Measurements from ENCODE around the gene KLHL5. TPM values are rescaled to one million over a fixed set of nuclear protein-coding genes. Genes with fewer than 3 reads are reported as not detected.

Gene KLHL5
- polyA plus RNA-seq, 3 donors: 16.7 to 32.2 (median 23.3) TPM

DNA sequence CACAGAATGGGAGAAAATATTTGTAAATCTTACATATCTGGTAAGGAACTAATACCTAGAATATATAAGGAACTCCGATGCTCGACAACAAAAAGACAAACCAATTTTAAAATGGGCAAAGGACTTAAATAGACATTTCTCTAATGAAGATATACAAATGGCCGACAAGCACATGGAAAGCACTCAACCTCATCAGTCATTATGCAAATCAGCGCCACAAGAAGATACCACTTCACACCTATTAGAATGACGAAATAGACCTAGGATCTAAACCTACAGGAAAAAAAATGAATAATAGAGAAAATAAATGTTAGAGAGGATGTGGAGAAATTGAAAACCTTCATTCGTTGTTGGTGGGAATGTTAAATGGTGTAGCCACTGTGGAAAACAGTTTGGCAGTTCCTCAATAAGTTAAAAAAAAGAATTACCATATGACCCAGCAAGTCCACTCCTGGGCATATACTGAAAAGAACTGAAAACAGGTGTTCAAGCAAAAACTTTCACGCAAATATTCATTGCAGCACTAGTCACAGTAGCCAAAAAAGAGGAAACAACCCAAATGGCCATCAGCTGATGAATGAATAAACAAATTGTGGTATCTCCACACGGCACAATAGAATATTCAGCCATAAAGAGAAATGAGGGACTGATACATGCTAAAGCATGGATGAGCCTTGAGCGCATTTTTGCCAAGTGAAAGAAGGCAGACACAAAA, 63.0 kb downstream of the KLHL5 start:
- no peak overlapping the region for H3K4me3 Mint-ChIP-seq
- intact Hi-C loops (cut with micrococcal nuclease): no loop called here
- no peak overlapping the region for H3K9ac ChIP-seq (ENCODE audit: insufficient read depth, low read length, poor library complexity, severe bottlenecking)
- H3K27me3 Mint-ChIP-seq (ENCODE audit: low read depth in 3 of 3): no peaks in the 10 kb centered on the region
- H3K79me2 ChIP-seq (ENCODE audit: insufficient read depth, low read length): no peaks in the 10 kb centered on the region
- no peak overlapping the region for H3K4me2 ChIP-seq (replicated peaks; ENCODE audit: extremely low read depth, low read length, poor library complexity, severe bottlenecking)
- H3K36me3 ChIP-seq (replicated peaks in 1 of 2; ENCODE audit: control insufficient read depth in 1 of 2, insufficient read depth in 2 of 2, low read length in 2 of 2): peaks cover 5 to 19% of the 10 kb centered on the region in 2 donors
- no peak overlapping the region for H3K27ac Mint-ChIP-seq
- H3K9me3 Mint-ChIP-seq: peaks cover 0 to 5% (median 2%) of the 10 kb centered on the region in 7 donors
- H3K27ac ChIP-seq (ENCODE audit: low read depth in 1 of 2, low read length in 2 of 2): no peak overlapping the region
- H2AFZ ChIP-seq (ENCODE audit: insufficient read depth, low read depth, low read length, poor library complexity, severe bottlenecking): no peak overlapping the region
- H3K4me1 Mint-ChIP-seq: no peaks in the 10 kb centered on the region
- WGBS (ENCODE audit: insufficient coverage): 76% methylated on average over 3 of the region's 9 CpGs
- no peak for DNase-seq
- no peak overlapping the region for H3K4me3 ChIP-seq (replicated peaks in 1 of 3; ENCODE audit: low read depth in 2 of 3, low read length in 3 of 3)
- TF ChIP-seq, protein P1, sequence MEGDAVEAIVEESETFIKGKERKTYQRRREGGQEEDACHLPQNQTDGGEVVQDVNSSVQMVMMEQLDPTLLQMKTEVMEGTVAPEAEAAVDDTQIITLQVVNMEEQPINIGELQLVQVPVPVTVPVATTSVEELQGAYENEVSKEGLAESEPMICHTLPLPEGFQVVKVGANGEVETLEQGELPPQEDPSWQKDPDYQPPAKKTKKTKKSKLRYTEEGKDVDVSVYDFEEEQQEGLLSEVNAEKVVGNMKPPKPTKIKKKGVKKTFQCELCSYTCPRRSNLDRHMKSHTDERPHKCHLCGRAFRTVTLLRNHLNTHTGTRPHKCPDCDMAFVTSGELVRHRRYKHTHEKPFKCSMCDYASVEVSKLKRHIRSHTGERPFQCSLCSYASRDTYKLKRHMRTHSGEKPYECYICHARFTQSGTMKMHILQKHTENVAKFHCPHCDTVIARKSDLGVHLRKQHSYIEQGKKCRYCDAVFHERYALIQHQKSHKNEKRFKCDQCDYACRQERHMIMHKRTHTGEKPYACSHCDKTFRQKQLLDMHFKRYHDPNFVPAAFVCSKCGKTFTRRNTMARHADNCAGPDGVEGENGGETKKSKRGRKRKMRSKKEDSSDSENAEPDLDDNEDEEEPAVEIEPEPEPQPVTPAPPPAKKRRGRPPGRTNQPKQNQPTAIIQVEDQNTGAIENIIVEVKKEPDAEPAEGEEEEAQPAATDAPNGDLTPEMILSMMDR (IDR thresholded peaks at IDR 0.05): no peak
- H3K4me1 ChIP-seq (ENCODE audit: control insufficient read depth in 1 of 2, insufficient read depth in 2 of 2, low read length in 2 of 2): no peaks in the 10 kb centered on the region
- H3K9me3 ChIP-seq (replicated peaks in 1 of 2; ENCODE audit: control insufficient read depth in 1 of 2, insufficient read depth in 1 of 2, low read length in 2 of 2): no peaks in the 10 kb centered on the region
- no peaks in the 10 kb centered on the region for H4K20me1 ChIP-seq (ENCODE audit: insufficient read depth, low read length)
- peaks cover 15 to 16% of the 10 kb centered on the region in 2 donors for H3K36me3 Mint-ChIP-seq
- no peaks in the 10 kb centered on the region for H3K27me3 ChIP-seq (ENCODE audit: control insufficient read depth in 2 of 2, insufficient read depth in 2 of 2, low read length in 2 of 2)

DNA sequence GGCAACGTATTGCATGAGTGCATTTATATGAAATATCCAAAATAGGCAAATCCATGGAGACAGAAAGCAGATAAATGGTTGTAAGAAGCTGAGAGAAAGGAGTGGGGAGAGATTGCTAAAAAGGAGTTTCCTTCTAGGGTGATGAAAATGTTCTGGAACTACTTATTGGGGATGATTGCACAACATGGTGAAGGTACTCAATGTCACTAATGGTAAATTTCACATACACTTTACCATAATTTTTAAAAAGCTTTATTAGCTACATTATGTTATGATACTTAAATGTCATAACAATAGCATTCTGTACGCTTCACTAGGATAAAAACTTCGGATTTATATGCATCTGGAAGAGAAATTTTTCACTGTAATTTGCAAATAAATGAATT, 63.6 kb downstream of the KLHL5 start:
- Histone ChIP-seq H3K27ac (ENCODE audit: low read depth in 1 of 2, low read length in 2 of 2) (no peak overlapping the region), H3K9ac (ENCODE audit: insufficient read depth, low read length, poor library complexity, severe bottlenecking) (no peak overlapping the region), H3K4me1 (ENCODE audit: control insufficient read depth in 1 of 2, insufficient read depth in 2 of 2, low read length in 2 of 2) (no peaks in the 10 kb centered on the region), H2AFZ (ENCODE audit: insufficient read depth, low read depth, low read length, poor library complexity, severe bottlenecking) (no peak overlapping the region), H3K4me3 (replicated peaks in 1 of 3; ENCODE audit: low read depth in 2 of 3, low read length in 3 of 3) (no peak overlapping the region), H3K79me2 (ENCODE audit: insufficient read depth, low read length) (no peaks in the 10 kb centered on the region), H3K9me3 (replicated peaks in 1 of 2; ENCODE audit: control insufficient read depth in 1 of 2, insufficient read depth in 1 of 2, low read length in 2 of 2) (no peaks in the 10 kb centered on the region), H3K36me3 (replicated peaks in 1 of 2; ENCODE audit: control insufficient read depth in 1 of 2, insufficient read depth in 2 of 2, low read length in 2 of 2) (peaks cover 4 to 14% of the 10 kb centered on the region in 2 donors), H3K27me3 (ENCODE audit: control insufficient read depth in 2 of 2, insufficient read depth in 2 of 2, low read length in 2 of 2) (no peaks in the 10 kb centered on the region), H4K20me1 (ENCODE audit: insufficient read depth, low read length) (no peaks in the 10 kb centered on the region), H3K4me2 (replicated peaks; ENCODE audit: extremely low read depth, low read length, poor library complexity, severe bottlenecking) (no peak overlapping the region)
- 100% methylated on average over 1 of the region's 3 CpGs for WGBS (ENCODE audit: insufficient coverage)
- H3K36me3 Mint-ChIP-seq: peaks cover 11 to 13% of the 10 kb centered on the region in 2 donors
- DNase-seq: no peak
- H3K27me3 Mint-ChIP-seq (ENCODE audit: low read depth in 3 of 3): no peaks in the 10 kb centered on the region
- peaks cover 0 to 5% (median 2%) of the 10 kb centered on the region in 7 donors for H3K9me3 Mint-ChIP-seq
- intact Hi-C loops (cut with micrococcal nuclease): no loop called here
- H3K4me3 Mint-ChIP-seq: no peak overlapping the region
- H3K4me1 Mint-ChIP-seq: no peaks in the 10 kb centered on the region
- TF ChIP-seq, protein P1 (IDR thresholded peaks at IDR 0.05): no peak
- no peak overlapping the region for H3K27ac Mint-ChIP-seq

Measured in CD14-positive monocyte (primary cell).